ENCODE measurements around the gene SACS.
"Not testable (repeated sequence)": the region's sequence is repeated elsewhere in the genome, so short reads cannot be mapped to it uniquely, and the experiment has no call there.

Gene SACS

DNA sequence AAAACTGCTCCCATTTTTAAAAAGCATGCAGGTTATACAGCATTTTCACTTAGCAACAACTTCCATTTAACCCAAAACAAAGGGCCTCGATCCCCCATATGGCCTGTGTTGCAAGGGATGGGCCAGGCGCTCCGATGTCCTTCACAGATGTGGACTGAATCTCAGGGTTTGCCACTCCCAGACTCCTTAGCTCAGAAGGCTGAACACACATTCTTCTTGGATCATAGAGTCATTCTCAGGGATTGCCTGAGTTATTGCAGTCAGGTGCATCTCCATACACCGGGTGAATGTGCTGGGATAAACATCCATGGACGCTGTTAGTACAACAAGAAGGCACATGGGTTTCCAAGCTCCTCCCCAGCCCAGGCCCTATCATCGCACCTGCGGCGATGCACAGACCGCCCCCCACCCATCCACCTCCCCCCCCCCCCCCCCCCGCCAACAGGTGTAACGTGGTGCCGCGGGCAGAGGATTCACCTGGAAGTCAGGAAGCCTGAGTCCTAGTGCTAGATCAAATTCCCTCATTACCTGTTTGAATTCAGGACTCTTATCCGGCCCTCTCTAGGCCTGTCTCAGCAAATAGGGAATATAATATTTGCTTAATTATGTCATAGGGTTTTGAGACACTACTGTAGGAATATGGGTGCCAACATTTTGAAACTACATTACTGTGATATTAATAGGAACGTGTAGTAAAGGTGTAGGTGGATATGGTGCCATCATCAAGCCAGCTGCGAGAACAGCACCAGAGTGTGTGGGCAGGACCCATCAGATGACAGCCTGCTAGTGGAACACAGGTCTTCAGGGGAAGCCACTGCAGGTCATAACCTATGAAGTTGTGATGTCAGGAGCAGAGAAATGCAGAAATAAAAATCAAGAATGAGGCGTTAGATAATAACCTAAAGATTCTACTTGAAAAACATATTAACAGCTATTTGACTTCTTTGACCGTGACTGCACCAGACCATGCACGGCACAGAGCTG is 110.9 kb downstream of the SACS start:
- no peak for ATAC-seq (ENCODE audit: low read depth)
- TF ChIP-seq, protein P1, sequence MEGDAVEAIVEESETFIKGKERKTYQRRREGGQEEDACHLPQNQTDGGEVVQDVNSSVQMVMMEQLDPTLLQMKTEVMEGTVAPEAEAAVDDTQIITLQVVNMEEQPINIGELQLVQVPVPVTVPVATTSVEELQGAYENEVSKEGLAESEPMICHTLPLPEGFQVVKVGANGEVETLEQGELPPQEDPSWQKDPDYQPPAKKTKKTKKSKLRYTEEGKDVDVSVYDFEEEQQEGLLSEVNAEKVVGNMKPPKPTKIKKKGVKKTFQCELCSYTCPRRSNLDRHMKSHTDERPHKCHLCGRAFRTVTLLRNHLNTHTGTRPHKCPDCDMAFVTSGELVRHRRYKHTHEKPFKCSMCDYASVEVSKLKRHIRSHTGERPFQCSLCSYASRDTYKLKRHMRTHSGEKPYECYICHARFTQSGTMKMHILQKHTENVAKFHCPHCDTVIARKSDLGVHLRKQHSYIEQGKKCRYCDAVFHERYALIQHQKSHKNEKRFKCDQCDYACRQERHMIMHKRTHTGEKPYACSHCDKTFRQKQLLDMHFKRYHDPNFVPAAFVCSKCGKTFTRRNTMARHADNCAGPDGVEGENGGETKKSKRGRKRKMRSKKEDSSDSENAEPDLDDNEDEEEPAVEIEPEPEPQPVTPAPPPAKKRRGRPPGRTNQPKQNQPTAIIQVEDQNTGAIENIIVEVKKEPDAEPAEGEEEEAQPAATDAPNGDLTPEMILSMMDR (IDR thresholded peaks at IDR 0.05; ENCODE audit: poor library complexity, severe bottlenecking): no peak

DNA sequence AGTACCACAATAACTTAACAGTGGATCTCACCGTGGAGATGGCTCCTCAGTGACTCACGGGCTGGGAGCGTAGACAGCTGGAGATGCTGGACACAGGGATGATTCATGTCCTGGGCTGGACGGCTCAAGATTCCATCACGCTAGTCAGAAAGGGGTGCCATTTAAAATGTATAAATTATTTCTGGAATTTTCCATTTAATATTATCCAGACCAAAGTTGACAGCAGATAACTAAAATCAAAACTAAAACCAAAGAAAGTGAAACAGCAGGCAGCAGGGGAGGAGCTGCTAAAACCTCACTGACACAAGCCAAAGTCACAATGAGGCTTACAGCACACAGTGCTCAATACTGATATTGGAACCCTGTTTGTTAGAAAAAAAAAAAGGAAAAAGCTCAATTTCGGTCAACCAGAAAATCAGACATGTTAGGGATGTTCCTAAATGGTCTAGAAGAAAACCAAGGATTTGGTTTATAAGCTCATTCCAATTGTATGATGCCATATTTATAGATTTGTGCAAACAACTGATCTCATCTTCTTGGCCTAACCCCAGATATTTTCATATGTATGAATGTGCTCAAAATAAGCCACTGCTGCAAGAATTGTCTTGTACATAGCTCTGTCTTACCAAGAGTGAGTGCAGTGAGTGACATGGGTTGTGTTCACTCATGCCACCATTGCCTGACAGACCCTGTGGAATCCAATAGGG is 111.8 kb downstream of the SACS start:
- peak; percentile 96 for ATAC-seq (ENCODE audit: low read depth)

More for the DNA sequence above, 110.9 kb downstream of the SACS start:
- Histone ChIP-seq H3K4me1 (ENCODE audit: insufficient read depth, poor library complexity, severe bottlenecking) (peaks cover 38% of the 10 kb centered on the region), H3K36me3 (ENCODE audit: low read depth) (no peaks in the 10 kb centered on the region), H3K9me3 (ENCODE audit: severe bottlenecking) (no peaks in the 10 kb centered on the region), H3K4me3 (ENCODE audit: severe bottlenecking) (no peak overlapping the region), H3K27ac (ENCODE audit: poor library complexity, severe bottlenecking) (peak overlapping the region; percentile 94), H3K27me3 (ENCODE audit: insufficient read depth, poor library complexity, severe bottlenecking) (no peaks in the 10 kb centered on the region)
- DNase-seq (ENCODE audit: low spot score): no peak

DNA sequence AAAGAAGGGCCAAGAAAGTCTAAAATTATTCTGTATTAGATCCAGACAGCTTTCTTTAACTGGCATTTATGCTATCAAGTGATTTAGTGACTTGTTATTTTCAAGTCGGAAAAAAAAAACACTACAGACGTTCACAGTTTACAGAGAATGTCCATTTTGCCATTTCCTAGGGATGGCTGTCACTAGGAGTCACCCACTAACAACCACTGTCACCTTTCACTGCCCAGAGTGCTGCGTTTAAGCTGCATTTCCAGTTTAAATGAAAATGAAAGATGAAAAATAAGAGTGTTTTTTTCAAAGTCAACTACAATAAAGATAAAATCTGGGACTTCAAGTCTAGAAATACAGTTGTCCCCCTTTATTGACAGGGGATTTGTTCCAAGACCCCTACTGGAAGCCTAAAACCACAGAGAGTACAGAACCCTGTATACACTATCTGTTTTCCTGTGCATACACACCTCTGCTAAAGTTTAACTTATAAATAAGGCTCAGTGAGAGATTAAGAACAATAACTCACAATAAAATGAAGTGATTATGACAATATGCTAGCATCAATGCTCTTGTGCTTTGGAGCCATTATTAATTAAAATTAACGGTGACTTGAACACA is 112.5 kb downstream of the SACS start:
- Histone ChIP-seq H3K4me3 (ENCODE audit: severe bottlenecking) (no peak overlapping the region), H3K27ac (ENCODE audit: poor library complexity, severe bottlenecking) (peak overlapping the region; percentile 94)

More for the DNA sequence above, 111.8 kb downstream of the SACS start:
- TF ChIP-seq, protein P1 (IDR thresholded peaks at IDR 0.05; ENCODE audit: poor library complexity, severe bottlenecking): no peak
- DNase-seq (ENCODE audit: low spot score): peak; percentile 87
- Histone ChIP-seq H3K27ac (ENCODE audit: poor library complexity, severe bottlenecking) (peak overlapping the region; percentile 94), H3K9me3 (ENCODE audit: severe bottlenecking) (no peaks in the 10 kb centered on the region), H3K36me3 (ENCODE audit: low read depth) (no peaks in the 10 kb centered on the region), H3K4me1 (ENCODE audit: insufficient read depth, poor library complexity, severe bottlenecking) (peaks cover 38% of the 10 kb centered on the region), H3K4me3 (ENCODE audit: severe bottlenecking) (no peak overlapping the region), H3K27me3 (ENCODE audit: insufficient read depth, poor library complexity, severe bottlenecking) (no peaks in the 10 kb centered on the region)

DNA sequence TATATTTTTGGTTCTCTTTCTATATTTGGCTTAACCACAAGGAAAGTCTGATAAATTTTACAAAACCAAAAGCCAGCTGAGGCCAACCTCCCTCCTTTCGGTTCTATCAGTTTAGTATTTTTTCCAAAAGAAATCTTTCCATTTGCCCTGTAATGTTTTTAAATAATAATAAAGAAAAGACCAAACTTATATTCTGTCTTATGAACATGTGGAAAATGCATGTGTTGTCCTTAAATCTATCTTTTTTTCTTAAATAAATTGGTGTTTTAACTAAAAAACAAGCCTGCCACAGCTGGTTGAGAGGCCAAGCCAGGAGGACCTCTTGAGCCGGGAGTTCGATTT is 113.6 kb downstream of the SACS start:
- H3K4me3 ChIP-seq (ENCODE audit: severe bottlenecking): no peak overlapping the region

More for the DNA sequence above, 112.5 kb downstream of the SACS start:
- ATAC-seq (ENCODE audit: low read depth) (peak; percentile 31), DNase-seq (ENCODE audit: low spot score) (no peak)
- TF ChIP-seq, protein P1 (IDR thresholded peaks at IDR 0.05; ENCODE audit: poor library complexity, severe bottlenecking): no peak
- Histone ChIP-seq H3K9me3 (ENCODE audit: severe bottlenecking) (no peaks in the 10 kb centered on the region), H3K4me1 (ENCODE audit: insufficient read depth, poor library complexity, severe bottlenecking) (peaks cover 38% of the 10 kb centered on the region), H3K36me3 (ENCODE audit: low read depth) (no peaks in the 10 kb centered on the region), H3K27me3 (ENCODE audit: insufficient read depth, poor library complexity, severe bottlenecking) (no peaks in the 10 kb centered on the region)

DNA sequence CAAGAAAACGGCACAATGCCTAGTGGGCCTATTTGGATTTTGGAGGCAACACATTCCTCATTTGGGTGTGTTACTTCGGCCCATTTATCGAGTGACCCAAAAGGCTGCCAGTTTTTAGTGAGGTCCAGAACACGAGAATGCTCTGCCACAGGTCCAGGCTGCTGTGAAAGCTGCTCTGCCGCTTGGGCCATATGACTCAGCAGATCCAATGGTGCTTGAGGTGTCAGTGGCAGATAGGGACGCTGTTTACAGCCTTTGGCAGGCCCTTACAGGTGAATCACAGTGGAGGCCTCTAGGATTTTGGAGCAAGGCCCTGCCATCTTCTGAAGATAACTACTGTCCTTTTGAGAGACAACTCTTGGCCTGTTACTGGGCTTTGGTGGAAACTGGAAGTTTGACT is 118.7 kb downstream of the SACS start:
- H3K4me3 ChIP-seq (ENCODE audit: severe bottlenecking); H3K9me3 ChIP-seq (ENCODE audit: severe bottlenecking); H3K36me3 ChIP-seq (ENCODE audit: low read depth); H3K27me3 ChIP-seq (ENCODE audit: insufficient read depth, poor library complexity, severe bottlenecking); DNase-seq (ENCODE audit: low spot score); ATAC-seq (ENCODE audit: low read depth); H3K27ac ChIP-seq (ENCODE audit: poor library complexity, severe bottlenecking); H3K4me1 ChIP-seq (ENCODE audit: insufficient read depth, poor library complexity, severe bottlenecking): not testable (repeated sequence)

More for the DNA sequence above, 113.6 kb downstream of the SACS start:
- no peaks in the 10 kb centered on the region for H3K9me3 ChIP-seq (ENCODE audit: severe bottlenecking)
- no peaks in the 10 kb centered on the region for H3K36me3 ChIP-seq (ENCODE audit: low read depth)
- H3K4me1 ChIP-seq (ENCODE audit: insufficient read depth, poor library complexity, severe bottlenecking): peaks cover 28% of the 10 kb centered on the region
- no peaks in the 10 kb centered on the region for H3K27me3 ChIP-seq (ENCODE audit: insufficient read depth, poor library complexity, severe bottlenecking)
- TF ChIP-seq, protein P1 (IDR thresholded peaks at IDR 0.05; ENCODE audit: poor library complexity, severe bottlenecking): peak; percentile 61
- no peak for DNase-seq (ENCODE audit: low spot score)
- H3K27ac ChIP-seq (ENCODE audit: poor library complexity, severe bottlenecking): peak overlapping the region; percentile 94
- no peak for ATAC-seq (ENCODE audit: low read depth)

Data from RWPE2 (cell line).